Stomach (tissue), 9 donors: ENCODE measurements around the gene ZNF622. TPM values are rescaled to one million over a fixed set of nuclear protein-coding genes. Genes with fewer than 3 reads are reported as not detected.

Source experiments
- DNase-seq, 2 donors: peaks; one replicate each; pipeline versions ENCODE4 v3.0.0 to v3.0.0-alpha.2; 2013 to 2019
- H3K27ac ChIP-seq, 5 donors: fragments of 200-600 bp in 4 of 5; sonication (generic) in 4 of 5; one replicate each; pipeline ENCODE4 v1.5.1; 2013 to 2019; ENCODE audit warnings: mild to moderate bottlenecking in 1 of 5, moderate library complexity in 1 of 5
- H3K27me3 ChIP-seq, 3 donors: fragments of 200-600 bp; sonication (generic); one replicate each; pipeline ENCODE4 v1.5.1; 2017 to 2019; ENCODE audit warnings: mixed run types in 1 of 3
- H3K36me3 ChIP-seq, 4 donors: fragments of 200-600 bp; sonication (generic); 1 replicate in 3 of 4; 2 replicates in 1 of 4; pipeline ENCODE4 v1.5.1; 2016 to 2019
- H3K4me1 ChIP-seq, 4 donors: fragments of 200-600 bp; sonication (generic); one replicate each; pipeline ENCODE4 v1.5.1; 2016 to 2019
- H3K4me3 ChIP-seq, 4 donors: fragments of 200-600 bp; sonication (generic) in 3 of 4; one replicate each; pipeline ENCODE4 v1.5.1; 2016 to 2019; ENCODE audit warnings: mild to moderate bottlenecking in 1 of 4
- H3K9me3 ChIP-seq, 4 donors: fragments of 200-600 bp; sonication (generic); one replicate each; pipeline ENCODE4 v1.5.1; 2016 to 2019
- EP300 ChIP-seq: sonication (generic); formaldehyde crosslinking; IDR thresholded peaks from one replicate; pipeline ENCODE4 v1.6.1; 2017; ENCODE audit warnings: antibody characterized with exemption
- POLR2A ChIP-seq, 4 donors: fragments of 450-650 bp; IDR thresholded peaks; one replicate each; pipeline ENCODE4 v1.6.1; 2016; ENCODE audit warnings: antibody characterized with exemption in 4 of 4, control low read depth in 2 of 4, mild to moderate bottlenecking in 1 of 4, moderate library complexity in 1 of 4
- POLR2AphosphoS5 ChIP-seq, 3 donors: sonication (generic); formaldehyde crosslinking; IDR thresholded peaks; one replicate each; pipeline ENCODE4 v1.6.1; 2016; ENCODE audit warnings: antibody characterized with exemption in 3 of 3
- WGBS, 5 donors: extraction: QIAGEN DNeasy Blood & Tissue Kit in 3 of 5; methylation state at CpG; one replicate each; pipeline versions ENCODE4 v1.1.5 to v1.1.7; 2013 to 2018; 5-methylcytosine and 5-hydroxymethylcytosine counted together
- intact Hi-C: fragments of 100-400 bp; cut with DNase I; formaldehyde crosslinking; loops from one replicate; pipeline ENCODE4 v1.15.1; 2023; ENCODE audit warnings: low total_unique reads
- polyA plus RNA-seq, 3 donors: library from polyadenylated mRNA; stranded (reverse); fragments of 200-250 nt; gene quantifications; one replicate each; pipeline ENCODE4 v1.2.3, GENCODE V29; 2013
- total RNA-seq, 5 donors: library from RNA; depleted of rRNA; stranded (reverse); fragments of >200 nt; gene quantifications; one replicate each; pipeline versions ENCODE4 v1.1.0 to v1.2.3, GENCODE V29; 2014 to 2016
- TF ChIP-seq, protein P1 (sequence below), 7 experiments: fragments of 450-650 bp in 4 of 7; fragments of 200-600 bp in 3 of 7; sonication (generic) in 3 of 7; IDR thresholded peaks; one replicate each; pipeline ENCODE4 v1.5.1; 2016 to 2019; ENCODE audit warnings: antibody characterized with exemption in 7 of 7, control low read depth in 2 of 7, mild to moderate bottlenecking in 1 of 7
- donor health status: healthy with polysubstance abuse.
- donor health status: Bipolar disorder and iron deficiency.
- donor health status: healthy.

The ZNF622 gene
- total and polyA plus RNA-seq, 8 donors = 17.5 to 31.8 (median 22.6) TPM

DNA sequence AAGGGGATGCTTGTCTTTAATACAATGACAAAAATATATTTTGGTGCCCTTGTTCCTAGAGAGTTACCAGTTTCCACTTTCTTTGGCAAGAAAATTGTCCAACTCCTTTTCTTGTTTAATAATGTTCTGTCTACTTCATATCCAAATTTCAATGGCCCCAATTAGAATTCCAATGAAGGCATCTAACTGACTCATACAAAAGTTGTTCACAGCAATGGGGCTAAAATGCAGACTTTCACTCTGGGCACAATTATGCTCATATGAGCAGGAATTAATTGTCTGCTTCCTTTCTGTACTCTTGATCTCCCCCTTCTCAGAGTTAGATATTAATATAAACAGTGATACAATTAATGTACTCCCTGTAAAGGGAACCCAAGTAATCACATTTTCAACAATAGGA, 42.1 kb upstream of the ZNF622 start:
- Histone ChIP-seq H3K4me1 (peaks cover 0 to 28% (median 16%) of the 10 kb centered on the region in 4 donors), H3K4me3 (peak overlapping the region in 3 of 4 donors; percentile 23 to 32 (median 30)), H3K27ac (peak overlapping the region in 4 of 5 donors; percentile 71 to 84 (median 82)), H3K27me3 (no peaks in the 10 kb centered on the region), H3K36me3 (no peaks in the 10 kb centered on the region), H3K9me3 (no peaks in the 10 kb centered on the region)
- TF ChIP-seq EP300 (no peak), POLR2A (IDR thresholded peaks at IDR 0.05) (no peak), POLR2AphosphoS5 (IDR thresholded peaks at IDR 0.05) (no peak)
- TF ChIP-seq, protein P1, sequence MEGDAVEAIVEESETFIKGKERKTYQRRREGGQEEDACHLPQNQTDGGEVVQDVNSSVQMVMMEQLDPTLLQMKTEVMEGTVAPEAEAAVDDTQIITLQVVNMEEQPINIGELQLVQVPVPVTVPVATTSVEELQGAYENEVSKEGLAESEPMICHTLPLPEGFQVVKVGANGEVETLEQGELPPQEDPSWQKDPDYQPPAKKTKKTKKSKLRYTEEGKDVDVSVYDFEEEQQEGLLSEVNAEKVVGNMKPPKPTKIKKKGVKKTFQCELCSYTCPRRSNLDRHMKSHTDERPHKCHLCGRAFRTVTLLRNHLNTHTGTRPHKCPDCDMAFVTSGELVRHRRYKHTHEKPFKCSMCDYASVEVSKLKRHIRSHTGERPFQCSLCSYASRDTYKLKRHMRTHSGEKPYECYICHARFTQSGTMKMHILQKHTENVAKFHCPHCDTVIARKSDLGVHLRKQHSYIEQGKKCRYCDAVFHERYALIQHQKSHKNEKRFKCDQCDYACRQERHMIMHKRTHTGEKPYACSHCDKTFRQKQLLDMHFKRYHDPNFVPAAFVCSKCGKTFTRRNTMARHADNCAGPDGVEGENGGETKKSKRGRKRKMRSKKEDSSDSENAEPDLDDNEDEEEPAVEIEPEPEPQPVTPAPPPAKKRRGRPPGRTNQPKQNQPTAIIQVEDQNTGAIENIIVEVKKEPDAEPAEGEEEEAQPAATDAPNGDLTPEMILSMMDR (IDR thresholded peaks at IDR 0.05) = no peak
- no peak for DNase-seq
- intact Hi-C loops = no loop called here

DNA sequence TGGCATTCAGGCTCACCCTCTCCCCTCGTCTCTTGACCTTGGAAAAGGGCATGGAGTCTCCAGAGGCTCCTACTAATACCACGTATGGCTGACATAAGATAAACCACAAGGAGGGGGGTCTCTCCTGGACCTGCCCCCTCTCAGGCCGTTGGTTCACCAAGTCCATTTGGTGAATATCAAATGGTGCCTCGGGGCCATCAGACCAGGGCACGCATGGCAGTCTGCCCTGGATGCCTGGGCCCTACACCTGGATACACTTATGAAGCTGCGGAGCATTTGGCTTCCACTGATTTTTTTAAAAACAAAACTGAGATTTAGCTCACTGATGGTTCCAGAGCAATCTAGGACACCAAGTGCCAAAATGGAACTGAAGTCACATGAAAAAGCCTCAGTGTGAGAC, 40.3 kb upstream of the ZNF622 start:
- Histone ChIP-seq H3K4me3 (peak overlapping the region in 1 of 4 donors; percentile 30), H3K4me1 (peaks cover 0 to 32% (median 16%) of the 10 kb centered on the region in 4 donors), H3K27ac (peak overlapping the region; percentile 20 to 84 (median 82)), H3K36me3 (no peaks in the 10 kb centered on the region), H3K27me3 (no peaks in the 10 kb centered on the region), H3K9me3 (no peaks in the 10 kb centered on the region)
- no peak for TF ChIP-seq EP300
- no peak for TF ChIP-seq POLR2AphosphoS5 (IDR thresholded peaks at IDR 0.05)
- no peak for TF ChIP-seq POLR2A (IDR thresholded peaks at IDR 0.05)
- TF ChIP-seq, protein P1 (IDR thresholded peaks at IDR 0.05) = no peak
- no peak for DNase-seq
- intact Hi-C loops = no loop called here
- WGBS, 5 donors = 68 to 88% (median 79%) methylated on average over 6 of the region's 6 CpGs

DNA sequence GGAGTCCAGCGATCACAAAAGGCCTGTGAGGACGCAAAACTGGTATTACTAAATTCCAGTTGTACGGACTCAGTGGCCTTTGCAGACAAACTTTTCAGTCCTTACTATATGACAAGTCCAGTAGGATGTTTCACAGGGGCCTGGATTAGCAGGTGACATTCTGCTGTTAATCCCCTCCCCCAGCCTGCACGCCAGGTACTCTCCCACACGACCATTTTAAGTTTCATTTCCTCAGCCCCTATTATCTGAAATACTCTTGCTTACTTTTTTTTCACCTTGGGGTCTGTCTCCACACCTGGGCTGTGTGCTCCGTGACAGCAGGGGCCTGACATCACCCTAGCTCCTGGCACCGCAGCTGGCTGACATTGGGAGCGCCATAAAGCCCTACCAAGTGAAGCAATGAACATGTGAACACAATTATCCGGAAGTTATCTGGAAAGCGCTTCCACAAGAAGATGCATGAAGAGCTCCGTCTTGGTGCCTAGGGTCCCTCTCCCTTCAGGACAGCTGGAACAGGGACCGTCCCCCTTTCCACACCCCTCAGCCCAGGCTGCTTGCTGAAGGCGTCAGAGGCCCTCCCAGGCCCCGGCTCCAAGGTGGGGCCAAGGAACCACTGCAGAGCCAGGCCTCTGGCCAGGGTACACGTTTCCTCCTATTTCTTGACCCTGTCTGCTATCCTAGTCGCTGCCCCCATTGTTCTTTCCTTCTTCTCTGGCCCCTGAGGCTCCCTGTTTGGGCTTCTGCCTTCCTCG, 39.7 kb upstream of the ZNF622 start:
- peak overlapping the region in 1 of 4 donors; percentile 30 for H3K4me3 ChIP-seq
- no peak for DNase-seq
- H3K27ac ChIP-seq = peak overlapping the region; percentile 20 to 84 (median 63)
- no peaks in the 10 kb centered on the region for H3K36me3 ChIP-seq
- TF ChIP-seq, protein P1 (IDR thresholded peaks at IDR 0.05) = no peak
- TF ChIP-seq EP300 (no peak), POLR2AphosphoS5 (IDR thresholded peaks at IDR 0.05) (no peak), POLR2A (IDR thresholded peaks at IDR 0.05) (no peak)
- H3K4me1 ChIP-seq = peaks cover 0 to 32% (median 16%) of the 10 kb centered on the region in 4 donors
- H3K27me3 ChIP-seq = no peaks in the 10 kb centered on the region
- H3K9me3 ChIP-seq = no peaks in the 10 kb centered on the region
- 84 to 90% (median 87%) methylated on average over 17 of the region's 17 CpGs for WGBS, 5 donors
- intact Hi-C loops = no loop called here

DNA sequence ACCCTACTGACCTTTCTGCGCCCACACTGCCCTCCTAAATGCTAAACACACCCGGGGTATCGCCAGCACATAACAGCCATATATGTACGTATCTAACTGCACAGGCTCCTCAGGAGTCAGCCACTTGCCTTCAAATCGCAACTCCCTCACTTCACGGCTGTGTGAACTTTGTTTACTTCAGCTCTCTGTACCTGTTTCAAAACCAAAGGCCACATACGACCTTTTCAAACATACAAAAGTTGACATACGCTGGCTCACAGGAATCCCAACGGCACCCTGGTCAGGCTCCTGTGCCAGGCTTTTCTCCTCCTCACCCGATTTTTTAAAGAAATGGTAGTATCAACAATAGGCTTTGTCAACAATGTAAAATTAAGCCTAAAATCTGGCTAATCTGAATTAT, 39.0 kb upstream of the ZNF622 start:
- Histone ChIP-seq H3K4me1 (peaks cover 0 to 30% (median 15%) of the 10 kb centered on the region in 4 donors), H3K27me3 (no peaks in the 10 kb centered on the region), H3K27ac (peak overlapping the region; percentile 24 to 70 (median 35)), H3K4me3 (no peak overlapping the region), H3K36me3 (no peaks in the 10 kb centered on the region), H3K9me3 (no peaks in the 10 kb centered on the region)
- WGBS, 5 donors = 57 to 80% (median 74%) methylated on average over 10 of the region's 10 CpGs
- DNase-seq = no peak
- TF ChIP-seq EP300 (no peak), POLR2A (IDR thresholded peaks at IDR 0.05) (no peak), POLR2AphosphoS5 (IDR thresholded peaks at IDR 0.05) (no peak)
- intact Hi-C loops = no loop called here

DNA sequence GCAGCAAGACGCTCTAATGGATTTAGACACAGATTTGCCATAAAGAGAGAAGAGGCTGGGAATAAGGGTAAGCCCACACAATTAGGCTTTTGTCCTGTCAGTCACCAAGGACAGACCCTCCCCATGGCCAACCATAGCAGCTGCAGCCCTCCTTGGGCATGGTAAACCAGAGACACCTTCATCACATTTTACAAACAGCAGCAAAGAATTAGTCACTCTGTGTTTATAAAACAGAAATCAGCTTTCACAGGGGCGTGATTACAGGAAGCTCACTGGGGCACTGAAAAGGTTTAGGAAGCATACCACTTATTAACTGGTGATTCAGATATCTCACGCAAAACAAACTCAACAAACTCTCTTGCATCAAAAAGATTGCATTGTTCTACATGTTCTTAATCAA, 37.3 kb upstream of the ZNF622 start:
- no peak overlapping the region for H3K4me3 ChIP-seq
- no peaks in the 10 kb centered on the region for H3K9me3 ChIP-seq
- peaks cover 0 to 24% (median 6%) of the 10 kb centered on the region in 4 donors for H3K4me1 ChIP-seq
- 30 to 49% (median 35%) methylated on average over 3 of the region's 3 CpGs for WGBS, 5 donors
- DNase-seq = peak in 1 of 2 donors; percentile 60
- TF ChIP-seq, protein P1 (IDR thresholded peaks at IDR 0.05) = no peak
- TF ChIP-seq EP300 (no peak), POLR2AphosphoS5 (IDR thresholded peaks at IDR 0.05) (peak in 2 of 3 donors; percentile 48 to 75), POLR2A (IDR thresholded peaks at IDR 0.05) (no peak)
- H3K36me3 ChIP-seq = no peaks in the 10 kb centered on the region
- intact Hi-C loops = no loop called here
- no peaks in the 10 kb centered on the region for H3K27me3 ChIP-seq
- peak overlapping the region; percentile 62 to 93 (median 65) for H3K27ac ChIP-seq
